Measurements from ENCODE around the gene PLEKHM2.

DNA sequence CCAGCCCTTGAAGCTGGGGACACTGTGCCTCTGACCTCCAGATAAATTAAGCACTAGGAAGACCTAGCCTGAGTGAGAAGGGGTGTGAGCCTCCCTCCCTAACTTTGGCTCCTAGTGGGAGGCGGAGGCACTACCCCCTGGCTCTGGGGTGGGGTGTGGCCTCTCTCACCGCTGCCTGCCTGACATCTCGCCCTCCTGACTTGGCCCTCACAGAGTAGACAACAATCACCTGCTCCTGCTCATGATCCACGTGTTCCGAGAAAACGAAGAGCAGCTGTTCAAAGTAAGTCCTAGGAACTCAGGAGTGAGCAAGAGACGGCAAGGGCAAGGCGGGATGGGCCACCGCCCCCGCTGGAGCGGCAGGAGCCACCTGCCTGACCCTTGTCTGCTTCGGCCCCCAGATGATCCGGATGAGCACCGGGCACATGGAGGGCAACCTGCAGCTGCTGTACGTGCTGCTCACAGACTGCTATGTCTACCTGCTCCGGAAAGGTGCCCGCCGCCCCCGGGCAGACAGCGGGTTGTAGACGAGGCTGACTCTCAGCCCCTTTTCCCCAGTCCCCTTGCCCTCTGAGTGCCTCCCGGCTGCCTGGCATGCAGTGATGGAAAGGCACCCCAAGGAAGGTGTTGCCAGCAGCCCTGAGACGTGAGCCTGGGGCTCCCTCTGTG, 43.9 kb downstream of the PLEKHM2 start:
- TF ChIP-seq, protein P1, sequence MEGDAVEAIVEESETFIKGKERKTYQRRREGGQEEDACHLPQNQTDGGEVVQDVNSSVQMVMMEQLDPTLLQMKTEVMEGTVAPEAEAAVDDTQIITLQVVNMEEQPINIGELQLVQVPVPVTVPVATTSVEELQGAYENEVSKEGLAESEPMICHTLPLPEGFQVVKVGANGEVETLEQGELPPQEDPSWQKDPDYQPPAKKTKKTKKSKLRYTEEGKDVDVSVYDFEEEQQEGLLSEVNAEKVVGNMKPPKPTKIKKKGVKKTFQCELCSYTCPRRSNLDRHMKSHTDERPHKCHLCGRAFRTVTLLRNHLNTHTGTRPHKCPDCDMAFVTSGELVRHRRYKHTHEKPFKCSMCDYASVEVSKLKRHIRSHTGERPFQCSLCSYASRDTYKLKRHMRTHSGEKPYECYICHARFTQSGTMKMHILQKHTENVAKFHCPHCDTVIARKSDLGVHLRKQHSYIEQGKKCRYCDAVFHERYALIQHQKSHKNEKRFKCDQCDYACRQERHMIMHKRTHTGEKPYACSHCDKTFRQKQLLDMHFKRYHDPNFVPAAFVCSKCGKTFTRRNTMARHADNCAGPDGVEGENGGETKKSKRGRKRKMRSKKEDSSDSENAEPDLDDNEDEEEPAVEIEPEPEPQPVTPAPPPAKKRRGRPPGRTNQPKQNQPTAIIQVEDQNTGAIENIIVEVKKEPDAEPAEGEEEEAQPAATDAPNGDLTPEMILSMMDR (IDR thresholded peaks at IDR 0.05; ENCODE audit: poor library complexity) = no peak
- no peak for TF ChIP-seq EZH2 (IDR thresholded peaks at IDR 0.05; ENCODE audit: borderline replicate concordance)
- TF ChIP-seq EZH2phosphoT487 (IDR thresholded peaks at IDR 0.05; ENCODE audit: low read depth, severe bottlenecking, unreplicated experiment) = no peak

Data from hepatocyte (in vitro differentiated cells).